Parathyroid adenoma (tissue), 2 donors: ENCODE data around the gene MAN1B1.

Experiments
- H2AFZ ChIP-seq: fragments of 300-600 bp; sonication (generic); one replicate; pipeline ENCODE4 v1.7.0; 2017; ENCODE audit warnings: antibody characterized with exemption, mild to moderate bottlenecking
- H3K27ac ChIP-seq: fragments of 300-600 bp; sonication (generic); one replicate; pipeline ENCODE4 v1.7.0; 2017
- H3K27me3 ChIP-seq: fragments of 300-600 bp; sonication (generic); one replicate; pipeline ENCODE4 v1.7.0; 2017; ENCODE audit warnings: low read length; ENCODE audit not compliant: control insufficient read depth, insufficient read depth
- H3K36me3 ChIP-seq: fragments of 300-600 bp; sonication (generic); one replicate; pipeline ENCODE4 v1.7.0; 2017; ENCODE audit warnings: low read length; ENCODE audit not compliant: control insufficient read depth, insufficient read depth
- H3K4me1 ChIP-seq: fragments of 300-600 bp; sonication (generic); one replicate; pipeline ENCODE4 v1.7.0; 2017; ENCODE audit warnings: control low read depth
- H3K4me2 ChIP-seq: fragments of 300-600 bp; sonication (generic); one replicate; pipeline ENCODE4 v1.7.0; 2017; ENCODE audit warnings: low read length
- H3K4me3 ChIP-seq: fragments of 300-600 bp; sonication (generic); one replicate; pipeline ENCODE4 v1.7.0; 2017; ENCODE audit warnings: low read depth, low read length
- H3K79me2 ChIP-seq: fragments of 300-600 bp; sonication (generic); one replicate; pipeline ENCODE4 v1.7.0; 2017; ENCODE audit warnings: control low read depth
- H3K9ac ChIP-seq: fragments of 300-600 bp; sonication (generic); one replicate; pipeline ENCODE4 v1.7.0; 2017; ENCODE audit warnings: mild to moderate bottlenecking
- H3K9me3 ChIP-seq: fragments of 300-600 bp; sonication (generic); one replicate; pipeline ENCODE4 v1.7.0; 2017; ENCODE audit warnings: low read length; ENCODE audit not compliant: control insufficient read depth
- TF ChIP-seq, protein P1 (sequence below): fragments of 300-600 bp; sonication (generic); IDR thresholded peaks from one replicate; pipeline ENCODE4 v1.7.0; 2017; ENCODE audit warnings: antibody characterized with exemption, mild to moderate bottlenecking
- donor health status: primary hyperparathyroidism.

The MAN1B1 gene

DNA sequence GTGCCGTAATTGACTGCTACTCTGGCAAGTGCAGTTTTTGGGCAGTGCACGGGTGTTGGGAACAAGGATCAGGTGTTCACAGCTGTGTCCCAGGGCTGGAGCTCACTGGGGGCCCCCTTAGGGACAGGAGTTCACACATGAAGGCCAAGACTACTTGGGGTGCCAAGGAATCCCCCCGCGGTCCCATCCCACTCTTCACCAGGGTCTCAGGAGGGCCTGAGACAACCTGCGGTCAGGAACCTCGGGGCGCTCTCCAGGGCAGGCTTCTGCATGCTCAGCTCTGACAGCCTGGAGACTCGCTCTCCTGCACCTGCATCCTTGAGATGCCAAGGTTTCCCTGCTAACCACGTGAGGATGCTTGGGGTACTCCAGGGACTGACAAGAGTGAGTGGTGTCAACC is 2.3 kb upstream of the MAN1B1 start:
- Histone ChIP-seq H3K4me2 (no peak overlapping the region), H3K27ac (no peak overlapping the region), H3K27me3 (no peaks in the 10 kb centered on the region), H3K9ac (no peak overlapping the region), H3K9me3 (no peaks in the 10 kb centered on the region), H3K36me3 (no peaks in the 10 kb centered on the region), H3K79me2 (no peaks in the 10 kb centered on the region), H3K4me3 (no peak overlapping the region), H2AFZ (no peak overlapping the region), H3K4me1 (no peaks in the 10 kb centered on the region)
- TF ChIP-seq, protein P1, sequence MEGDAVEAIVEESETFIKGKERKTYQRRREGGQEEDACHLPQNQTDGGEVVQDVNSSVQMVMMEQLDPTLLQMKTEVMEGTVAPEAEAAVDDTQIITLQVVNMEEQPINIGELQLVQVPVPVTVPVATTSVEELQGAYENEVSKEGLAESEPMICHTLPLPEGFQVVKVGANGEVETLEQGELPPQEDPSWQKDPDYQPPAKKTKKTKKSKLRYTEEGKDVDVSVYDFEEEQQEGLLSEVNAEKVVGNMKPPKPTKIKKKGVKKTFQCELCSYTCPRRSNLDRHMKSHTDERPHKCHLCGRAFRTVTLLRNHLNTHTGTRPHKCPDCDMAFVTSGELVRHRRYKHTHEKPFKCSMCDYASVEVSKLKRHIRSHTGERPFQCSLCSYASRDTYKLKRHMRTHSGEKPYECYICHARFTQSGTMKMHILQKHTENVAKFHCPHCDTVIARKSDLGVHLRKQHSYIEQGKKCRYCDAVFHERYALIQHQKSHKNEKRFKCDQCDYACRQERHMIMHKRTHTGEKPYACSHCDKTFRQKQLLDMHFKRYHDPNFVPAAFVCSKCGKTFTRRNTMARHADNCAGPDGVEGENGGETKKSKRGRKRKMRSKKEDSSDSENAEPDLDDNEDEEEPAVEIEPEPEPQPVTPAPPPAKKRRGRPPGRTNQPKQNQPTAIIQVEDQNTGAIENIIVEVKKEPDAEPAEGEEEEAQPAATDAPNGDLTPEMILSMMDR = no peak

DNA sequence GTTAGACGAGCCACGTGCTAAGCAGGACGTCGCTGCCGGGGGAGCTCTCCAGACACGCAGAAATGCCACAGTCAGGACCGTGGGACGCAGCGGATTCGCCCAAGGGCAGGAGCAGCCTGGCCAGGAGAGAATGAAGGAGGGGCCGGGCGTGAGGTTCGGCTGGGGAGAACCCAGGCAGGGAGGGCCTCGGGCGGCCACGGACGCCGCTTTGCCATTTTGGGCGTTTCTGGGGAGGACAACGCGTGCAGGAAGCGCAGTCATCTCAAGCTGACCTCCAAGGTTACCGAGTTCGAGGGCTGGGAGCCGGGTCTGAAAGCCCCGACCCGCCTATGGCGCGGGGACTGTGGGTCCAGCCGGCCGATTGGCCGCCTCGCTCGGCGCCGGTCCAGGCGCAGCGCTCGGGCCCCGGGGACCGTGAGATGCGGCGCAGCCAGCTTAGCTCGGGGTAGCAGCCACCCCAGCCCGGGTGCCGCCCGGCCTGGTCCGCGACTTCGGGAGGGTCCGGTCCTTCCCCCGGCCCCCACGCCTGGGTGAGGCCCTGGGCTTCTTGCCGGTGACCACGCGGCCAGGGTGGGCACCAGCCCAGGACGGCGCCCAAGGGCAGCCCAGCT is 760 bp upstream of the MAN1B1 start:
- Histone ChIP-seq H3K9ac (peak overlapping the region; percentile 55), H3K36me3 (no peaks in the 10 kb centered on the region), H3K27me3 (no peaks in the 10 kb centered on the region), H3K9me3 (no peaks in the 10 kb centered on the region), H3K4me2 (peak overlapping the region; percentile 95), H2AFZ (peak overlapping the region; percentile 68), H3K4me1 (no peaks in the 10 kb centered on the region), H3K27ac (peak overlapping the region; percentile 89), H3K4me3 (peak overlapping the region; percentile 76), H3K79me2 (no peaks in the 10 kb centered on the region)
- TF ChIP-seq, protein P1 = no peak

DNA sequence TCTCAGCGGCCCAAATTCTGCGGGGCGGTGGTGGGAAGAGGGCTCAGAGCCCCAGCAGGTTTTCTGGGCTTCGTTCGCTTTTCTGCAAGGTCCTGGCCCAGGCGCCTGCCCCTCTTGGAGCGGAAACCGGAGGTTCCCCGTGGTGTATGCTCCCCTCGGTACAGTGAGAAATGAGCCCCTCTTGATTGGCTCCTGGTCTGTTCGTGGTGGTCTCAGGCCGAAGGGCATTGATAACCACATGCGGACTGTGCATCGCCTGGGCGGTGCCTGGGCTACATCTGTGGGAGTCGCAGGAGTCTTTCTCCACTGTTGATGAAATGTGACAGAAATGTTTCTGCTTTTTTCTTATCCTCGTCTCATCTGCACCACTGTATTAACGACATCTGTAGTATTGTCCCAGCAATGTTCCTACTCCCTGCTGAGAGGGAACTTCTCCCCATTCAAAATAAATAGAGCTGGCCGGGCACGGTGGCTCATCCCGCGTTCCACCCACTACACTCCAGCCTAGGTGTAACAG is 682 bp downstream of the MAN1B1 start:
- Histone ChIP-seq H3K27me3 (no peaks in the 10 kb centered on the region), H3K4me3 (peak overlapping the region; percentile 76), H3K9ac (no peak overlapping the region), H2AFZ (peak overlapping the region; percentile 94), H3K79me2 (no peaks in the 10 kb centered on the region), H3K36me3 (no peaks in the 10 kb centered on the region), H3K27ac (peak overlapping the region; percentile 89), H3K4me2 (peak overlapping the region; percentile 75), H3K9me3 (no peaks in the 10 kb centered on the region), H3K4me1 (no peaks in the 10 kb centered on the region)
- TF ChIP-seq, protein P1 = no peak

DNA sequence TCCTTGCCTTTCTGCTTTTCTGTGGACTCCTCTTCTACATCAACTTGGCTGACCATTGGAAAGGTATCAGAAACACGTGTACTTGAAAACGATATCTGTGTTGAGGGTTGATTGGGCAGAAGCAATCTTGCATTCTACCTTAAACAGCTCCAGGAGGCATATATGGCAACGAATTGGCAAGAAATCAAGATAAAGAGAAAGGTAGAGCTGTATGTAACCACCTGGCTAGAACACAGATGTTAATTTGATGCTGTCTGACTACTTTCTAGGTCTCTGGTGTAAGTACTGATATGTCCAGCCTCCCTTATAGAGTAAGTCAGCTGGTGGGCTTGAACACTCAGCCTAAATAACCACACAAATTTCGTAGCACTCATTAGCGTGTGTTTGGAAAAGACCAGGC is 1.3 kb downstream of the MAN1B1 start:
- no peak overlapping the region for H3K27ac ChIP-seq
- no peak overlapping the region for H3K9ac ChIP-seq
- H3K4me3 ChIP-seq = no peak overlapping the region
- H2AFZ ChIP-seq = no peak overlapping the region
- TF ChIP-seq, protein P1 = no peak
- no peaks in the 10 kb centered on the region for H3K9me3 ChIP-seq
- no peaks in the 10 kb centered on the region for H3K4me1 ChIP-seq
- no peak overlapping the region for H3K4me2 ChIP-seq
- no peaks in the 10 kb centered on the region for H3K79me2 ChIP-seq
- H3K27me3 ChIP-seq = no peaks in the 10 kb centered on the region
- H3K36me3 ChIP-seq = no peaks in the 10 kb centered on the region
